ELR (cell line): ENCODE results near the gene SNX32.
"Not testable (repeated sequence)": the region's sequence is repeated elsewhere in the genome, so short reads cannot be mapped to it uniquely, and the experiment has no call there.

Source experiments
- DNase-seq: peaks from one replicate; pipeline ENCODE4 v3.0.0-alpha.2; 2015; ENCODE audit warnings: low read depth

Gene SNX32

DNA sequence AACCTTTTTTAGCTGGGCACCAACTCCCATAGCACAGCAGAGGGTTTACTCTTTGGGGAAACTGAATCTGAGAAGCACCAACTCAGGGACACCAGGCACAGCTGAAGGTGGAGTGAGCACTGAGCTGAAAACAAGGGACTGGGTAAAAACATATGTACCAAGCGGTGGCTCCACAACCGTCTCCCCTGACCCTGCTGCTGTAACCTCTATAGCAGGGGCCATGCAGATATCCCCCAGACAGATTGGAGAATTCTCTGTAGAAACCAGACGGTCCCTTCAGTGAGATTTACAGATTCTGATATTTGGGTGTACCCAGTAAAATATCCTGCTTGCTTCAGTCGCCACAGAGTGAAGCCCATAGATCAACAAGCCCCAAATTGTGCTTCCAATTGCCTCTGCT lies 4.3 kb upstream of the SNX32 start:
- no peak for DNase-seq

DNA sequence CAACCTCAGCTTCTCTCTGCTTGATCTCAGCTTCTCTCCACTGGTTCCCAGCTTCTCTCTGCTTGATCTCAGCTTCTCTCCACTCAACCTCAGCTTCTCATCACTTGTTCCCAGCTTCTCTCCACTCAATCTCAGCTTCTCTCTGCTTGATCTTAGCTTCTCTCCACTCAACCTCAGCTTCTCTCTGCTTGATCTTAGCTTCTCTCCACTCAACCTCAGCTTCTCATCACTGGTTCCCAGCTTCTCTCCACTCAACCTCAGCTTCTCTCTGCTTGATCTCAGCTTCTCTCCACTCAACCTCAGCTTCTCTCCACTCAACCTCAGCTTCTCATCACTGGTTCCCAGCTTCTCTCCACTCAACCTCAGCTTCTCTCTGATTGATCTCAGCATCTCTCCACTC lies 1.5 kb upstream of the SNX32 start:
- not testable (repeated sequence) for DNase-seq

DNA sequence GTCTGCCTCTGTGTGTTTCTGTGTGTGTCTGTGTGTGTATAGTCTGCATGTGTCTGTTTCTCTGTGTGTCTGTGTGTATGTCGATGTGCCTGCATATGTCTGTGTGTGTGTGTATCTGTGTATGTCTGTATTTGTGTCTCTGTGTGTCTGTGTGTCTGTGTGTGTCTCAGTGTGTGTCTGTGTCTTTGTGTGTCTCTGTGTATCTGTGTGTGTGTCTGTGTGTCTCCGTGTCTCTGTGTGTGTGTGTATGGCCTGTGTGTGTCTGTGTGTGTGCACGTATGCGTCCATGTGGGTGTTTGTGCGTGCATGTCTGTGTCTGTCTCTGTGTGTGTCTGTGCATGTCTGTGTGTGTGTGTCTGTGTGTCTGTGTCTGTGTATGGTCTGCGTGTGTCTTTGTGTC lies 439 bp downstream of the SNX32 start:
- DNase-seq: no peak

DNA sequence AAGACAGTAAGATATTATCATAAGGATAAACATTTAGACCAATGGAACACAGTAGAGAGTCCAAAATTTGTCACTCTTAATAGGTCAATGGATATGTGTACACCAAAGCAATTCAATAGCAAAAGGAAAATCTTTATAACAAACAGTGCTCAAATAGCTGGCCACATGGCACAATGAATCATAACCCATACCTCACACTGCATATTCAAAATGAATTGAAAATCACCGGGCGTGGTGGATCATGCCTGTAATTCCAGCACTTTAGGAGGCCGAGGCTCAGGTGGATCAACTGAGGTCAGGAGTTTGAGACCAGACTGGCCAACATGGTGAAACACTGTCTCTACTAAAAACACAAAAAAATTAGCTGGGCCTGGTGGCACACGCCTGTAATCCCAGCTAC lies 8.4 kb downstream of the SNX32 start:
- no peak for DNase-seq

DNA sequence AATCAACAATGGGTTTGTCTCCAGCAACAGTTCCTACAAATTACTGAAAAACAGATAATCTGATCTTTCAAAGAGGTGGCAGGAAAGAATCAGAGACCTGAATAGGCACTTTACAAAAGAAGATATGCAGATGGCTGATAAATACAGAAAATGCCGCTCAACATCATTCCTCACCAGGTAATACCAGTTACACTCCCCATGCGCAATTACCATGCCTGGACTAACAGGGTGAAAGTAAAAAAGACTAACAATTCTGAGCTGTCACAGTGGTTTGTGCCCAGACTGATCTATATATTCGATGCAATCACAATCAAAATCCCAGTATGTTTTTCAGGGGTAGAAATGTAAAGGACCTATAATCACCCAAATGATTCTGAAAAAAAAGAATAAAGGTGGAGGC lies 10.0 kb downstream of the SNX32 start:
- no peak for DNase-seq

DNA sequence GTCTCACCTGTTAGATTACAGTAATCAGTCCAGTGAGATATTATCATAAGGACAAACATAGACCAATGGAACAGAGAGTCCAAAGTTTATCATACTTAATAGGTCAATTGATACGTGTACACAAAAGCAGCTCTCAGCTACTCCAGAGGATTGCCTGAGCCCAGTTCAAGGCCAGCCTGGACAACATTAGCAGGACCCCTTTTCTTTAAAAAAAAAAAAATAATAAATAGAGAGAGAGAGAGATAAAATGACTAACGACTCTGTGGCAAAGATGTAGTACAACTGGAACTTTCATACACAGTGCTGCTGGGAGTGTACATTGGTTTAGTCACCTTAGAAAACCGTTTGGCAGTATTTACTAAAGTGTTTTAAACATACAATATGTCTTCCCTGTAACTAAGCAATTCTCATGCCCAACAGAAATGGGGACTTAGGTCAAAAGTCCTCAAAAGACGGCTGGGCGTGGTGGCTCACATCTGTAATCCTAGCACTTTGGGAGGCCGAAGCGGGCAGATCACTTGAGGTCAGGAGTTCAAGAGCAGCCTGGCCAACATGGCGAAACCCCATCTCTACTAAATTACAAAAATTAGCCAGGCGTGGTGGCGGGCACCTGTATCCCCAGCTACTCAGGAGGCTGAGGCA lies 10.6 kb downstream of the SNX32 start:
- no peak for DNase-seq

DNA sequence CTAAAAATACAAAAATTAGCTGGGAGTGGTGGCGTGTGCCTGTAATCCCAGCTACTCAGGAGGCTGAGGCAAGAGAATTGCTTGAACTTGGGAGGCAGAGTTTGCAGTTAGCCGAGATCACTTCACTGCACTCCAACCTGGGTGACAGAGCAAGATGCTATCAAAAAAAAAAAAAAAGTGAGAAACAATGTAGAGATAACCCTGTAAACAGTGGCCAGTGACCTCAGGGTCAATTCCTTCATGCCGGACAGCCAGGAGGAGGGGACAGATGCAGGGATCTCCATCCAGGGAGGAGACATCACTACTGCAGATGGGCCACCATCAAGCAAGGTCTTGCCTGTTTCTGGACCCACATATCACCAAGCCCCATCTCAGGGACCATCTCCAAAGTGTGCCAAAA lies 14.0 kb downstream of the SNX32 start:
- DNase-seq: no peak

DNA sequence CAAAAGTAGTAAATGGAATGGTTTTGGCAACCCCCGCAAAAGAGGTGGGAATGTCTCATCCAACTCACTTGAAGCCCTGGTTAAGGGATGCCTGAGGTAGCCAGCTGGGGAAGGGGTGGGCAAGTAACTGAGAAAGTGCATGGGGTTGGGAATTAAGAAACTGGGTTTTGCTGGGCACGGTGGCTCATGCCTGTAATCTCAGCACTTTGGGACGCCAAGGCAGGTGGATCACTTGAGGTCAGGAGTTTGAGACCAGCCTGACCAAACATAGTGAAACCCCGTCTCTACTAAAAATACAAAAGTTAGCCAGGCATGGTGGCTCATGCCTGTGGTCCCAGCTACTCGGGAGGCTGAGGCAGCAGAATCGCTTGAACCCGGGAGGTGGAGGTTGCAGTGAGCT lies 14.9 kb downstream of the SNX32 start:
- not testable (repeated sequence) for DNase-seq

DNA sequence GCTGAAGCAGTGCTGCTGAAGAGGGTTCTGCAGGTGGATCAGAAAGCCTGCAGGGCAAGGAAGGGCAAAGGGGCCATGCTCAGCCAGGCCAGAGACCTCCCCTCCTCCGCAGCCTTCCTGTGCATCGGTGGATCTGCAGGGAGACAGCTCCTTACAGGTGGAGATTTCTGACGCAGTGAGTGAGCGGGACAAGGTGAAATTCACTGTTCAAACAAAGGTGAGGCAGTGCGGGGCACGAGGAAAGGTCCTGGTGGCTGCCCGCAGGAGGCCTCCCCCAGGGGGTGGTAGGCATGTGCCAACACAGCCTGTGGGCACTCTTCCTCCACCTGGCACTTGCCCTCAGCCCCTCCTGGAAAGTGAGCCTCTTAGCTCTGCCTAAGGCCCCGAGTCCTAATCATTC lies 15.6 kb downstream of the SNX32 start:
- no peak for DNase-seq

DNA sequence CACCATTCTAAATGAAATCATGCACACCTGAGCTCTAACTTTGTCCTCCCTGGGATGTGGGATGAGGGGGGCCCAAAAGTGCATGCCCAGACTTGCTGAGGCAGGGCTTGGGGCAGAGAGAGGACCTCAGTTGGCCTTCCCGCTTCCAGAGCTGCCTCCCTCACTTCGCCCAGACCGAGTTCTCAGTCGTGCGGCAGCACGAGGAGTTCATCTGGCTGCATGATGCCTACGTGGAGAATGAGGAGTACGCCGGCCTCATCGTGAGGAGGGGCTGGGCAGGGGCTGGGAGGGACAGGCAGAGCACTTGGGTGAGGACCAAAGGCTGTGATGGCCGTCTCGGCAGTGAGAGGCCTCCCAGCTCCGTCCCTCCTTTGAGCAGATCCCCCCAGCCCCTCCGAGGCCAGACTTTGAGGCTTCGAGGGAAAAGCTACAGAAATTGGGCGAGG lies 16.0 kb downstream of the SNX32 start:
- no peak for DNase-seq

DNA sequence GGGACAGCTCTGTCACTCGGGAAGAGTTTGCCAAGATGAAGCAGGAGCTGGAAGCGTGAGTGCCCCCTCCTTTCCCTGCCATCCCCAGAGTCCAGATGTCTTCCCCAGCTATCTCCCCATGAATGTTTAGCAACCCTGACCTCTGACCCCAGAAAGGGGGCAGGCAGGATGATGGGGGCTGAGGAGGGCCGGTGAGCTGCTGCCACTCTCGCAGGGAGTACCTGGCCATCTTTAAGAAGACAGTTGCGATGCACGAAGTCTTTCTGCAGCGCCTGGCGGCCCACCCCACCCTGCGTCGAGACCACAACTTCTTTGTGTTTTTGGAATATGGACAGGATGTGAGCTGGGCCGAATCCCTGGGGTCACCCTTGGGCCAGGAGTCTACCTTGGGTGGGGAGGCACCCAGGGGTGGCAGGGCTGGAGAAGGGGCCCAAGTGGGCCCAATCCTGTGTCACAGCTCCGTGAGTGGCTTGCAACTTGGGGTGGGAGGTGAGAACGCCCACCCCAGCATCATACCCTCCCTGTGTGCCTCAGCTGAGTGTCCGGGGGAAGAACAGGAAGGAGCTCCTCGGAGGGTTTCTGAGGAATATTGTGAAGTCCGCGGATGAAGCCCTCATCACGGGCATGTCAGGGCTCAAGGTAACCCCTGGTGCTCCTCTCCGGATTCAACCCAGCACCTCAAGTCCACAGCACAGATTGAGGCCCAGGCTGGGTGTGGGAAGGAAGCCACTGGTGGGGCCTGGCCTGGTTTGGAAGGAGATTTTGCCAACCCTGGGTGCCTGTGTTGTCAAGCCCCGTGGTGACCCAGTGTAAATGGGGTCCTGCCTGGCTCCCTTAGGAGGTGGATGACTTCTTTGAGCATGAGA lies 16.7 kb downstream of the SNX32 start:
- DNase-seq: no peak

DNA sequence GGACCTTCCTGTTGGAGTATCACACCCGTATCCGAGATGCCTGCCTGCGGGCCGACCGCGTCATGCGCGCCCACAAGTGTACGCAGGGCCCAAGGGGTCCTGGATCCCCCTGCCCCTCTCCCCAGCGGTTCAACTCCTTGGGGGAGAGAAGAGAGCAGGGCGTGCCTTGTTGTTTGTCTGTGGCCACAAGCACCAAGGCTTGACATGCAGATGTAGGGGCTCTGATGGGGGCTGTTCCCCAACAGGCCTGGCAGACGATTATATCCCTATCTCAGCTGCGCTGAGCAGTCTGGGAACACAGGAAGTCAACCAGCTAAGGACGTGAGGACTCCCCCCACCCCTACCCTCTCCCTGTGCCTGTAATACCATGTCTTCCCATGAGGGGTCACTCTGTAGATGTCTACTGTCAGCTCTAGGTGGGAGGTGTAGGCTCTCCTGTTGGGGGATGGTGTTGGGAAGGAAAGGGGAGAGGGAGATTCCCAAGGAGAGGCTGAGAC lies 17.4 kb downstream of the SNX32 start:
- DNase-seq: peak; percentile 46

DNA sequence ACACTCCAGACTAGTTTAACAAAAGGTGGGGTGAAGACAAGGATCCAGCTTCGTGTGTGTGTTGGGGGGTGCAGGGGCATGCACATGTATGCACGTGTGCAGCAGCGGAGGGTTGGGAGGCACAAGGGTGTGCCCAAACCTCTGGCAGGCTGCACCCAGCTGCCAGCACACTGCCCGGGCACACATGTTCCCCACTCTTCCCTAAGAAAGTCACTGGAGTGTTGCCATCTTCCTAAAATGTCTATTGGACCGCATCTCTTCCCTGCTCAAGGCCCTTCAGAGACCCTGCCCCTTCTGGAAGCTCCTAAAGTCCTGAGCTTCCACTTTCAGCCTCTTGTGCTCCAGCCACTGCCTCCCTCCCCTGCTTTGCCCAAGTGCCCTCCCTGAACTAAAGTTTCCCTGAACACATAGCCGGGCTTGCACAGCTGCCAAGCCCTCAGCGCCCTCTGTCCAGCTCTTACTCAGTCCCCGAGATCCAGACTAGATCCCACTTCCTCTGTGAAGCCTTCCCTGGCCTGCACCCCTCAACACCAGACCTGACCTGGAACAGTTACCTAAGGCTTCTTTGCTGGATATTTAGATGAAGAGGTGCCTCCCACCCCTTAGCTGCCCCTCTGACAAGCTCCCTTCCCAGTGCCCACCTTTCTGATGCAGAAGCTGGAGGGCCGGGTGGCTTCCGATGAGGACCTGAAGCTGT lies 18.2 kb downstream of the SNX32 start:
- DNase-seq: no peak

DNA sequence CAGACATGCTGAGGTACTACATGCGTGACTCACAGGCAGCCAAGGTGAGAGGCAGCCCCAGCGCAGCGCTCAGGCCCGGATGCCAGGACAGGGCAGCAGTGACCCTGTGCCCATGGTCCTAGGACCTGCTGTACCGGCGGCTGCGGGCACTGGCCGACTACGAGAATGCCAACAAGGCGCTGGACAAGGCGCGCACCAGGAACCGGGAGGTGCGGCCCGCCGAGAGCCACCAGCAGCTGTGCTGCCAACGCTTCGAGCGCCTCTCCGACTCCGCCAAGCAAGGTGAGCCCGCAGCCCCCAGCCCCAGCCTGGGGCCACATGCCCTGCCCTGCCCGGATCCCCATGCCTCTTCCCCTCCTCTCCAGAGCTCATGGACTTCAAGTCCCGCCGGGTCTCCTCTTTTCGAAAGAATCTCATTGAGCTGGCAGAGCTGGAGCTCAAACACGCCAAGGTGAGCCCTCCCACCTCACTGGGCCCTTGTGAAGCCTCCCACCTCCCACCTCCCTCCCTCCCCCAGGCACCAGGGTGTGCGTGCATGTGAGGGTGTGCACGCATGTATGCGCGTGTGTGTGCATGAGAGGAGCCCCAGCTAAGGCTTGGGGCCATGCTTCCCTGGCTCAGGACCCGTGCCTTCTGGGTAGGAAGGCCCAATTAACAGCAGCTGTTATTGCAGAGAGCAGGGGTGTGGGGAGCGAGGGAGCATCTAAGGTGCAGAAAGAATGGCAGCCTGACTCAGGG lies 18.9 kb downstream of the SNX32 start:
- DNase-seq: no peak

DNA sequence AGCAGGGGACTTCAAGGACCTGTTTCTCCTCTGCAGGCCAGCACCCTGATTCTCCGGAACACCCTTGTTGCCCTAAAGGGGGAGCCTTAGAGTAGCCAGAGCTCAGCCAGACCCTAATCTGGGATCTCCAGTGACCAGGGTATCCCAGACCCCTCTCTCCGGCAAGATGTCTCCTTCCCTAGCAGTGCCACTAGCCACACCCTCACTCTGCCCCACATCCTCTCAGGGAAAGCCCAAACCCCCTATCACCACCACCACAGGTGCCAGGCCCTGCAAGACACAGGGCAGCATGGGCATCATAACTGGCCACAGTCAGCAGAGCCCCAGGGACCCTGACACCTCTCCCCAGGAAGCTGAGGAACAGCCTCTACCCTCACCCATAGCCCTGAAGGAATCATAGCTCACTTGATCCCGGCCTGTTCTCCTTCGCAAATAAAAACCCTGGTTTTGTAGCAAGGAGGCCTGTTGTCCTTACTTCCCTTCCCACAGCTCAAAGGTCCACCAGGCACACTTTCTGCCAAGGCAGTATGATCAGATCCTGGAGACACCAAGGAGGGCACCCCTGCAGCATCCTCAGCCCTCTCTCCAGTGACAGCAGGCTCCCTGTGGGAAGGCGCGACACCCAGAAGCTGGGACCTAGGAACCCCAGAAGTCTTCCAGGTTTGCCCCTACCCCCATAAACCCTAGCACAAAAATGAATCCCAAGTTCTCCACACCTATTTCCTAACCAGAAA lies 19.6 kb downstream of the SNX32 start:
- DNase-seq: no peak

DNA sequence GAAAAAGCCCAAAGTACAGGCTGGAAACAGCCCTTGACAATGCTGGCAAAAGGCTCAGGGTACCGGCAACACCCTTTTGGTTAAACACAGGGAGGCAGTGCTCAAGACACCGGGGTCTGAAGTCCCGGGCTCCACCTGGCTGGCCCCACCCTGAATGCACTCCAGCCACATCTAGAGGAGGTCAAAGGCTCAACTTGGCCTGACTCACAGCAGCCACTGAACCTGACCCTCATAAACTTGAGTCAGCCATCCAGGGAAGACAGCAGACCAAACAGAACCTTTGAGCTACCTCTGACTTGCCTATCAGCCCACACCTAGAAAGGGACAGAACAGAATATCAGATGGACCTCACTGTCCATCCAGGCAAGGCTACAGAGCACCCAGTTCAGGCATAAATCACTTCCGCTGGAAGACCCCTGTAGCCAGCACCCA lies 20.4 kb downstream of the SNX32 start:
- DNase-seq: no peak

DNA sequence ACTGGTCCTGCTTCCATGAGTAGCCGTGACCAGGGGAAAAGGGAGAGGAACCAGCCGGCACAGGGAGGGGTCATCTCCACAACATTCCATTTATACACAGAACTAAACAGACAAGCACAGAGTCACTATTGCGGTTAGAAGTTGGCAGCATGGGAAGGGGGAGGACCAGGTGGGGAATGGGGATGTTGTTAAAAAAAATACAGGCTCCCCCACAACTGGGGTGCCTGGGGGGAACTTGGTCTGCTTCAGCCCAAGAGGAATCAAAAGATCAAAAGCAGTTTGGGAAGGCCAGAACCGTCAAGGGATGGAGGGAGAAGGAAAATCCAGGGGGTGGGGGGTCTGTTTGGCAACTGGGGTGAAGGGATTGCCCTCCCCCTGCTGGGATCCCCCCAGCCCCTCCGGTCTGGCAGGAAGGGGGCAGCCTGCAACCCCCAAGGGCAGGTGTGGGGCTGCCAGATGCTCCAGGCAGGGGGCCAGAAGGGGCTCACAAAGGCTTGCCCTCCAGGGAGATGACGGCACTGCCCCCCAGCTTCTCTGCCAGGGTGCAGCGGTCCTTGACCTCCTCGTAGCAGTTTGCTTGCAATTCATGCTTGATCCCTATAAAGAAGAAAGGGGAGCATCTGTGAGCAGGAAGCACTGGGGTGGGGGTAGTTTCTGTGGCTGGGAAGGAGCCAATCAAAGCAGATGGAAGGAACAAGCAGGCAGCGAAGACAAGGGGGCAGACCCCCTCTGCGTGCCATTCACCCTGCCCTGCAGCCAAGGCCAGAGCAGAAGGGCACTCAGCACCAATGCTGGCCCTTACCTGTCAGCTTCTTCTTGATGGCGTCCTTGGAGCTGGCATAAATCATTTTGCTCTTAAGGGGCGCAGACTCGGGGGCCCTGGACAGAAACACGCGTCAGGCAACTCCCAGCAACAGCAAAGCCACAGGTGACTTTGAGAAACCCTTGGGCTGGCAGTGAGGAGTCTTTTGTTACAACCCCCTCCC lies 21.4 kb downstream of the SNX32 start:
- no peak for DNase-seq

DNA sequence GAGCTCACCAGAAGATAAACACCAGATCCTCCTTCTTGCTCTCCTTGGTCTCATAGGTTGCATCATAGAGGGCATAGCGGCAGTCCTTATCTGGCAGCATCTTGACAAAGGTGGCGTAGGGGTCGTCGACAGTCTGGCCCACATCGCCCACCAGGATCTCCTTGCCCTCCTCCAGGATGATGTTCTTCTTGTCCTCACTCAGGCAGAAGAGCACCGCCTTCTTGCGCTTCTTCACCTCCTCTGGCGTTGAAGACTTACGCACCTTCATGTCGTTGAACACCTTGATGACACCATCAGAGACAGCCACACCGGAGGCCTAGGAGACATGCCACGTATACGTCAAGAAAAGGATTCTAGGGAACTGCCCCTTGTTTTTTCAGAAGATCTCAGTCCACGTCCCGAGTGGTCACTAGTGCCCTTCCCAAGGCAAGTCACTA lies 22.2 kb downstream of the SNX32 start:
- no peak for DNase-seq

DNA sequence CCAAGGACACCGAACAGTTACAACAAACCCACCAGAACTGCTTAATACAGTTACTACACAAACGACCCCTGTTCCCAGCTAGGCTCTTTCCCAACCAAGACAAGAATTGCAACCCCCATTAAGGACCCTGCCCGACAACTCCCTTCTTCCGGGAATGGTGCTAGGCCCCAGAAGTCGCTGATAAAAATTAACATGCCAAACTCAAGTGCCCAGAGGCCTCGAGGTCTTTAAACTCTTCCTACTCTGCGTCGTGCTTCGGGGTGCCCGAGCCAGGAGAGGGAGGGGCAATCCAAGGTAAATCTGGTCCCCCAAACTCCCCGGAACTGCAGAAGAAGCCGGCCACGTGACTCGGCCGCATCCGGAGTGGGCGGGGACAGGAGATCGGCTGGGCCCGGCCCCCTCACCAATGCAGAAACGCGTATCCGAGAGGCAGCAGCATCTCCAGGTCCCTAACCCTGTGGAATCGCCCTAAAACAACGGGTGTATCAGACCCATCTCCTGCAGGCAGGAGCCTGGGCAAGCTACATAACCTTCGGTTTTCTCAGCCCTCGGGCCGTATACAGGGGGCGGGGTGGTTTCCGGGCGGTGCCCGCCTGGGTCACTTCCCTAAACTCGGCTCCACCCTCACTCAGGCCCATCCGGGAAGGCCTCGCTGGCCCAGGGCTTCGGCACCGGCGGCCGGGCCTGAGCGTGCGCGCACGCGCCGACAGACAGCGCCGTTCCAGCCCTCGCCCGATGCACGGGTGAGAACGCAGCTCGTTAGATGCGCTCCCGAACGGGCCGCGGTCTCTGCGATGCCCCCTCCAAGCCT lies 23.1 kb downstream of the SNX32 start:
- peak; percentile 74 for DNase-seq
